22Rv1 (cell line): ENCODE results near the gene MGRN1.

ENCODE experiments used
- CTCF ChIP-seq: fragments of 450-650 bp; IDR thresholded peaks from 2 replicates; pipeline ENCODE4 v1.5.1; 2017; ENCODE audit warnings: mild to moderate bottlenecking
- ZFX ChIP-seq: fragments of 450-650 bp; IDR thresholded peaks from 2 replicates; pipeline ENCODE4 v1.6.1; 2017; ENCODE audit warnings: antibody characterized with exemption, borderline replicate concordance

GRCh38 chr16:4706871-4707270 lies 82.2 kb downstream of the MGRN1 start:
- TF ChIP-seq CTCF = no peak
- TF ChIP-seq ZFX = no peak
